Measurements from ENCODE around the gene LHFPL3.

DNA sequence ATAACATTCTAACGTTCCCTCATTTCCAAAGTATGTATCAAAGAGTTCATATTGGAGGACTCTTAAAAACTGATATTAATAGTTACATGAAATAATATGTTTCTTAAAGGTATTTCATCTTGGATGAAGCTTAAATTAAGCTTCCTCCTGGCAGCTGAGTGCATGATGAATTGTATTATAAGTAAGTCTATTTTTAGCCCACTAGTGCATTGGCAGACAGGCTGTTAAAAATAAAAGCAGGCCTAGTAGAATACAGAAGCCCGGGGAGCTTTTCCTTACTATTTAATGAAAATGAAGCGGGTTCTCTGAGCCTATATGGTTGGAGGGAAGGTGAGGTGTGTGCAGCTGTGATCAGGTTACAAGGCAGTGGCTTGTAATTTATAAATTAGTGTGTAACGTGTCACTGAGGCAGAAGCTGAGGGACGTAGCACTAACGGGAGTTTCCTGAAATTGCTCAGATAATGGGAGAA, 554.9 kb downstream of the LHFPL3 start:
- TF ChIP-seq, protein P1, sequence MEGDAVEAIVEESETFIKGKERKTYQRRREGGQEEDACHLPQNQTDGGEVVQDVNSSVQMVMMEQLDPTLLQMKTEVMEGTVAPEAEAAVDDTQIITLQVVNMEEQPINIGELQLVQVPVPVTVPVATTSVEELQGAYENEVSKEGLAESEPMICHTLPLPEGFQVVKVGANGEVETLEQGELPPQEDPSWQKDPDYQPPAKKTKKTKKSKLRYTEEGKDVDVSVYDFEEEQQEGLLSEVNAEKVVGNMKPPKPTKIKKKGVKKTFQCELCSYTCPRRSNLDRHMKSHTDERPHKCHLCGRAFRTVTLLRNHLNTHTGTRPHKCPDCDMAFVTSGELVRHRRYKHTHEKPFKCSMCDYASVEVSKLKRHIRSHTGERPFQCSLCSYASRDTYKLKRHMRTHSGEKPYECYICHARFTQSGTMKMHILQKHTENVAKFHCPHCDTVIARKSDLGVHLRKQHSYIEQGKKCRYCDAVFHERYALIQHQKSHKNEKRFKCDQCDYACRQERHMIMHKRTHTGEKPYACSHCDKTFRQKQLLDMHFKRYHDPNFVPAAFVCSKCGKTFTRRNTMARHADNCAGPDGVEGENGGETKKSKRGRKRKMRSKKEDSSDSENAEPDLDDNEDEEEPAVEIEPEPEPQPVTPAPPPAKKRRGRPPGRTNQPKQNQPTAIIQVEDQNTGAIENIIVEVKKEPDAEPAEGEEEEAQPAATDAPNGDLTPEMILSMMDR (IDR thresholded peaks at IDR 0.05): no peak
- TF ChIP-seq POLR2A (IDR thresholded peaks at IDR 0.05): no peak

Data from adrenal gland (tissue), 5 donors.